Spleen (tissue), 11 donors: ENCODE results near the gene RND1. TPM values are rescaled to one million over a fixed set of nuclear protein-coding genes. Genes with fewer than 3 reads are reported as not detected.
"Not testable (repeated sequence)": the region's sequence is repeated elsewhere in the genome, so short reads cannot be mapped to it uniquely, and the experiment has no call there.

Experiments
- DNase-seq: peaks from one replicate; pipeline ENCODE4 v3.0.0-alpha.2; 2020
- H3K27ac ChIP-seq, 8 donors: fragments of 200-600 bp; sonication (generic) in 7 of 8; 1 replicate in 4 of 8; 2 replicates in 4 of 8; pipeline versions ENCODE4 v1.5.0 to v1.8.0; 2016 to 2021; ENCODE audit warnings: inconsistent platforms in 4 of 8, mild to moderate bottlenecking in 4 of 8, moderate library complexity in 1 of 8
- H3K27me3 ChIP-seq, 7 donors: fragments of 200-600 bp; sonication (generic) in 6 of 7; replicated peaks in 1 of 7; 1 replicate in 4 of 7; 2 replicates in 3 of 7; pipeline versions ENCODE4 v1.5.0 to v1.8.0; 2016 to 2021; ENCODE audit warnings: inconsistent platforms in 3 of 7, mild to moderate bottlenecking in 1 of 7
- H3K36me3 ChIP-seq, 6 donors: fragments of 200-600 bp; sonication (generic) in 5 of 6; 1 replicate in 4 of 6; 2 replicates in 2 of 6; pipeline versions ENCODE4 v1.5.0 to v1.8.0; 2016 to 2021; ENCODE audit warnings: inconsistent platforms in 2 of 6
- H3K4me1 ChIP-seq, 6 donors: fragments of 200-600 bp; sonication (generic) in 5 of 6; 1 replicate in 3 of 6; 2 replicates in 3 of 6; pipeline versions ENCODE4 v1.5.0 to v1.8.0; 2016 to 2021; ENCODE audit warnings: inconsistent platforms in 3 of 6
- H3K4me3 ChIP-seq, 8 donors: fragments of 200-600 bp; sonication (generic) in 7 of 8; 1 replicate in 4 of 8; 2 replicates in 4 of 8; pipeline versions ENCODE4 v1.5.0 to v1.8.0; 2016 to 2021; ENCODE audit warnings: inconsistent platforms in 4 of 8, mild to moderate bottlenecking in 4 of 8, moderate library complexity in 2 of 8
- H3K9me3 ChIP-seq, 8 donors: fragments of 200-600 bp; sonication (generic) in 7 of 8; 1 replicate in 4 of 8; 2 replicates in 4 of 8; pipeline versions ENCODE4 v1.5.0 to v1.8.0; 2016 to 2021; ENCODE audit warnings: inconsistent platforms in 4 of 8
- CTCF ChIP-seq, 11 experiments: fragments of 200-600 bp in 7 of 11; fragments of 450-650 bp in 4 of 11; sonication (generic) in 4 of 11; IDR thresholded peaks in 8 of 11; conservative IDR thresholded peaks in 3 of 11; 1 replicate in 7 of 11; 2 replicates in 4 of 11; pipeline versions ENCODE4 v1.4.0 to v1.8.0; 2016 to 2021; ENCODE audit warnings: antibody characterized with exemption in 11 of 11, inconsistent platforms in 4 of 11, mild to moderate bottlenecking in 1 of 11
- POLR2A ChIP-seq, 3 donors: fragments of 450-650 bp; IDR thresholded peaks; one replicate each; pipeline ENCODE4 v1.5.1; 2017; ENCODE audit warnings: antibody characterized with exemption in 3 of 3, mild to moderate bottlenecking in 1 of 3
- POLR2AphosphoS5 ChIP-seq, 3 donors: sonication (generic); formaldehyde crosslinking; IDR thresholded peaks; one replicate each; pipeline ENCODE4 v1.5.1; 2017; ENCODE audit warnings: antibody characterized with exemption in 3 of 3
- WGBS, 5 donors: extraction: QIAGEN DNeasy Blood & Tissue Kit in 3 of 5; methylation state at CpG; one replicate each; pipeline versions ENCODE4 v1.1.5 to v1.1.7; 2013 to 2018; 5-methylcytosine and 5-hydroxymethylcytosine counted together
- intact Hi-C: fragments of 100-400 bp; cut with DNase I; formaldehyde crosslinking; loops from one replicate; pipeline ENCODE4 v1.15.0; 2023; ENCODE audit warnings: low total_unique reads
- polyA plus RNA-seq, 3 donors: library from polyadenylated mRNA; stranded (reverse); fragments of 200-250 nt; gene quantifications; one replicate each; pipeline ENCODE4 v1.2.1, GENCODE V29; 2013
- total RNA-seq, 7 donors: library from RNA; depleted of rRNA in 3 of 7; stranded (reverse); fragments of >200 nt in 3 of 7; fragmentation: NEBNext Ultra II Directional in 4 of 7; extraction: Animal tissue kit (Norgen Biotek cat#: 25700) in 4 of 7; gene quantifications; one replicate each; pipeline versions ENCODE4 v1.1.0 to v1.2.1, GENCODE V29; 2016 to 2021
- donor health status: healthy with polysubstance abuse.
- donor health status: DM: no; HTN: no; CAD: no; lungs with moderate emphysema.
- donor health status: DM: no; HTN: no; CAD: no.
- donor health status: Bipolar disorder and iron deficiency.
- donor health status: healthy.
- donor health status: DM: no; HTN: no; CAD: no.
- donor health status: DM: yes; HTN: yes; CAD: no.

RND1 gene
- total and polyA plus RNA-seq, 10 donors, result 0.65 to 3.0 (median 1.0) TPM

- Histone ChIP-seq H3K4me1 (peaks cover 18 to 51% (median 42%) of the 10 kb centered on the region in 6 donors), H3K36me3 (peaks cover 0 to 26% (median 6%) of the 10 kb centered on the region in 6 donors), H3K27me3 (no peaks in the 10 kb centered on the region), H3K27ac (peak overlapping the region; percentile 82 to 93 (median 92)), H3K4me3 (peak overlapping the region; percentile 70 to 99 (median 91)), H3K9me3 (no peaks in the 10 kb centered on the region)
- 0 to 2% (median 1%) methylated on average over 11 of the region's 11 CpGs for WGBS, 5 donors
- intact Hi-C loops, result loop anchor here (2.0 kb wide), 1 partner anchor 38 kb away; no protein-coding TSS in a partner anchor
- TF ChIP-seq CTCF (IDR thresholded peaks at IDR 0.05 in 8 of 11, conservative IDR thresholded peaks at IDR 0.05 in 3 of 11) (peak; percentile 90 to 95 (median 93)), POLR2A (IDR thresholded peaks at IDR 0.05) (no peak)
- DNase-seq, result peak; percentile 89
Observed at GRCh38 chr12:48852734-48853688, 12.7 kb downstream of the RND1 start.

DNA sequence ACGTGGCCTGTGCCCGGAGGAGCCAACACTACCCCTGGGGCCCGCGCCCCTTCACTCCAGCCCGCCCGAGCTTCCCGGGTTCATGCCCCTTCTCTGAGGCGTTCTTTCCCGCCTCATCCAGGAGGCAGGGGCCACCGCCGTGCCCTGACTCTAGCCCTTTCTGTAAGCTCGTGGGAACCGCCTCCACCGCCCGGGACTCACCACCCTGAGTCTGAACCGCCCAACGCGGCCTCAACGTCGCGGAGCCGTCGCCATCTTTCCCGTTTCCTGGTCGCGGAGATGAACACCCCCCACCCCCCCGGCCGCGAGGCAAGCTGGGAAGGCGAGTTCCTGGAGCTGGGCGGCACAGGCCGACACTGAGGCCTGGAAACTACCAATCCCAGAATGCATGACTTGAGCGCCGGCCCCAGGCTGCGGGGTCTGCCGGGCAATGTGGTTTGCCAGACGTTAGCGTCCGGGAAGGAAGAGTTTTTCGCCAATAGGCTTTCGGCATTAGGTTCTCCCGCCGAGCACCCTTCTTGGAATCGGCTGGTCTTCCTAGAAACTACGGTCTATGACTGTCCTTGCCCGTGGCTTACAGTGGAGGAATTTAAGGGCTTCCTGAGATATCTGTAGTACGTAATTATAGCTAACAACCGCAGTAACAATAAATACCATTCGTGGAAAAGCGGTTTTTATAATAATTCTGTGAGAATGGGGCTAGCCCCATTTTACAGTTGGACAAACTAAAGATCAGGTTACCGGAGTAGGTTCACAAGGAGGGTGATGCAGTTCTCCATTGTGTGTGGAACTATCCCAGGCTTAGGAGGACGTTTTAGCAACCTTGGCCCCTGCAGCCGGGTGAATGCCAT lies 13.6 kb downstream of the RND1 start, which contains the start of gene DDX23:
DDX23 (minus strand) TSS at position 281 of the 851 bp plus-strand sequence. CDS start 6,381 bp downstream, outside the sequence.
- no peaks in the 10 kb centered on the region for H3K9me3 ChIP-seq
- peak; percentile 97 for DNase-seq
- TF ChIP-seq POLR2AphosphoS5 (IDR thresholded peaks at IDR 0.05) (peak; percentile 85 to 95 (median 89)), POLR2A (IDR thresholded peaks at IDR 0.05) (peak in 2 of 3 donors; percentile 3 to 34), CTCF (IDR thresholded peaks at IDR 0.05 in 8 of 11, conservative IDR thresholded peaks at IDR 0.05 in 3 of 11) (peak in 1 of 11 experiments; percentile 34)
- intact Hi-C loops, result loop anchor here (2.0 kb wide), 1 partner anchor 39 kb away; no protein-coding TSS in a partner anchor
- peak within 1 kb of the TSS; percentile 82 to 93 (median 92) for H3K27ac ChIP-seq
- peak within 1 kb of the TSS; percentile 70 to 99 (median 91) for H3K4me3 ChIP-seq
- H3K36me3 ChIP-seq, result peaks cover 0 to 35% (median 6%) of the 10 kb centered on the region in 6 donors
- 0 to 1% (median 0%) methylated on average over 45 to 53 of the region's 53 CpGs for WGBS, 5 donors
- peaks cover 23 to 60% (median 46%) of the 10 kb centered on the region in 6 donors for H3K4me1 ChIP-seq
- no peaks in the 10 kb centered on the region for H3K27me3 ChIP-seq

DNA sequence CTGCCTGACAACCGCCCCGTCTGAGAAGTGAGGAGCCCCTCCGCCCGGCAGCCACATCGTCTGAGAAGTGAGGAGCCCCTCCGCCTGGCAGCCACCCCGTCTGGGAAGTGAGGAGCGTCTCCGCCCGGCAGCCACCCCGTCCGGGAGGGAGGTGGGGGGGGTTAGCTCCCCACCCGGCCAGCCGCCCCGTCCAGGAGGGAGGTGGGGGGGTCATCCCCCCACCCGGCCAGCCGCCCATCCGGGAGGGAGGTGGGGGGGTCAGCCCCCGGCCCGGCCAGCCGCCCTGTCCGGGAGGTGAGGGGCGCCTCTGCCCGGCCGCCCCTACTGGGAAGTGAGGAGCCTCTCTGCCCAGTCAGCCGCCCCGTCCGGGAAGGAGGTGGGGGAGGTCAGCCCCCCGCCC lies 23.6 kb downstream of the RND1 start:
- intact Hi-C loops, H3K9me3 ChIP-seq, H3K27me3 ChIP-seq, H3K4me3 ChIP-seq, H3K27ac ChIP-seq, DNase-seq, H3K4me1 ChIP-seq: not testable (repeated sequence)
- 91 to 100% (median 94%) methylated on average over 3 to 29 of the region's 29 CpGs for WGBS, 5 donors
- H3K36me3 ChIP-seq, result peaks cover 0 to 98% (median 75%) of the 10 kb centered on the region in 6 donors

- intact Hi-C loops, result no loop called here
- no peak for DNase-seq
- Histone ChIP-seq H3K4me3 (no peak overlapping the region), H3K4me1 (no peaks in the 10 kb centered on the region), H3K27ac (no peak overlapping the region), H3K9me3 (no peaks in the 10 kb centered on the region), H3K27me3 (no peaks in the 10 kb centered on the region), H3K36me3 (peaks cover 7 to 98% (median 84%) of the 10 kb centered on the region in 6 donors)
- no peak for TF ChIP-seq POLR2AphosphoS5 (IDR thresholded peaks at IDR 0.05)
- no peak for TF ChIP-seq POLR2A (IDR thresholded peaks at IDR 0.05)
- TF ChIP-seq CTCF (IDR thresholded peaks at IDR 0.05 in 8 of 11, conservative IDR thresholded peaks at IDR 0.05 in 3 of 11), result no peak
- 93 to 95% (median 94%) methylated on average over 4 of the region's 4 CpGs for WGBS, 5 donors
Observed at GRCh38 chr12:48838048-48838447, 27.6 kb downstream of the RND1 start.
